ENCODE data around the gene ADAMTS9.

GRCh38 chr3:64591615-64592014, 96.2 kb downstream of the ADAMTS9 start:
- TF ChIP-seq EP300 (IDR thresholded peaks at IDR 0.05; ENCODE audit: low read depth): no peak
- TF ChIP-seq CTCF (IDR thresholded peaks at IDR 0.05): no peak
- TF ChIP-seq POLR2A (IDR thresholded peaks at IDR 0.05): no peak
- TF ChIP-seq POLR2AphosphoS5 (IDR thresholded peaks at IDR 0.05): no peak
